Activated naive CD8-positive, alpha-beta T cell treated with anti-CD3 and anti-CD28 coated beads, Interleukin-2, amount 50 U/mL, for 16 hours (primary cell): ENCODE measurements around the gene PLEKHM3.

Experiments
- DNase-seq: peaks from one replicate; pipeline ENCODE4 v3.0.0-alpha.2; 2020; ENCODE audit warnings: low read depth, low spot score

The PLEKHM3 gene

GRCh38 chr2:207892716-207893402 is 132.5 kb downstream of the PLEKHM3 start:
- DNase-seq: no peak

- no peak for DNase-seq
These were observed 134.1 kb downstream of the PLEKHM3 start for GRCh38 chr2:207891086-207891844.

GRCh38 chr2:207887500-207887899 is 137.8 kb downstream of the PLEKHM3 start:
- DNase-seq: no peak

GRCh38 chr2:207885010-207885409 is 140.3 kb downstream of the PLEKHM3 start:
- no peak for DNase-seq

- no peak for DNase-seq
These were observed 141.2 kb downstream of the PLEKHM3 start for GRCh38 chr2:207884127-207884526.

DNA sequence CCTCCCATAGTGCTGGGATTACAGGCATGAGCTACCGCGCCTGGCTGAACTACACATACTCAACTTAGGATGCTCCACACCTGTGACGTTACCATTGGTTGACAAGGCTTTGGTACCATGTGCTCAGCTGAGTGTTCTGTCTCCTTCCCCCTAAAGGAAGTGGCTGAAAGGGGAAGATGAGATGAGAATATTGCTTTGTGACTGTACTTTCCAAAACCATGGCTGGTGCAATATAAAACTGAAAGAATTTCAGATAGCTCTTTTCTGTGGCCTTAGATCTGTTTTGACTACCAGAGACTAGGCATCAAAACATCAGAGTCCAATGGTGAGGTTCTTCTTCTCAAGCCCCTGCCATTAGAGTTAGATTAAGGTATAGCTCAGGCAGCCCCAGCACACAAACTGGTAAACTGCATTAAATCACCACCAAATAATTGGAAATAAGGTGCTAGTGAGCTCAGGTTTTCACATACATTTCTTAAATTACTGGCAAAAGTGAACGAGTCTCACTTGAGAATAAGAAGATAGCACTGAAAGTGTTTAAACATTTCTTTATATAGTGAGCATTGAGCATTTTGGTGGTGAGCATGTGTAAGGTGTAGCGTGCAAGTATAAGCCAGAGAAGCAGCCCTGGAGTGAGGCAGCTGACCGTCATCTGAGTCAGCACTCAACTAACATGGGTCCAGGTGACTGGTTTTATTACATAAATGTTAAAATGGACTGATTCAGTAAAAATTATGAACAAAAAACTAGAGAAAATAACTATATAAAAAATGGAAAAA is 142.1 kb downstream of the PLEKHM3 start:
- DNase-seq: no peak

- DNase-seq: no peak
These were observed 143.4 kb downstream of the PLEKHM3 start for GRCh38 chr2:207881902-207882301.

DNA sequence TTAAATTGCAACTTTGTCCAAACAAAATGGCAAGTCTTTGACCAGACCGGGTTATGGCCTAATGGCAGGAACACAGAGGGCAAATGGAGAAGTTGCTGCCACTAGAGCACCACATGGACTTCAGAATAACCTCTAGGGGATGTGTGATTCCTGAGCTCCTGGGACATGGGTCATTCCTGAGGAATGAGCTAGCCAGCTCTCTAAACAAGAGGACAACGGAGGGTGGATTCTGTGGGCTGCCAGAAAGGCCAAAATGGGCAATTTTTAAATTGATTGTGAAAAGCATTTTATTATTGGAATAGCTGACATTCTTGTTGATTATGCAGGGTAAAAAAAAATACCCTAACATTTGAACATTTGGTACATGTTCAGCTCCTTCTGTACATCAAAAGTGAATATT is 145.8 kb downstream of the PLEKHM3 start:
- DNase-seq: no peak

- DNase-seq: no peak
These were observed 148.3 kb downstream of the PLEKHM3 start for GRCh38 chr2:207876842-207877535.

DNA sequence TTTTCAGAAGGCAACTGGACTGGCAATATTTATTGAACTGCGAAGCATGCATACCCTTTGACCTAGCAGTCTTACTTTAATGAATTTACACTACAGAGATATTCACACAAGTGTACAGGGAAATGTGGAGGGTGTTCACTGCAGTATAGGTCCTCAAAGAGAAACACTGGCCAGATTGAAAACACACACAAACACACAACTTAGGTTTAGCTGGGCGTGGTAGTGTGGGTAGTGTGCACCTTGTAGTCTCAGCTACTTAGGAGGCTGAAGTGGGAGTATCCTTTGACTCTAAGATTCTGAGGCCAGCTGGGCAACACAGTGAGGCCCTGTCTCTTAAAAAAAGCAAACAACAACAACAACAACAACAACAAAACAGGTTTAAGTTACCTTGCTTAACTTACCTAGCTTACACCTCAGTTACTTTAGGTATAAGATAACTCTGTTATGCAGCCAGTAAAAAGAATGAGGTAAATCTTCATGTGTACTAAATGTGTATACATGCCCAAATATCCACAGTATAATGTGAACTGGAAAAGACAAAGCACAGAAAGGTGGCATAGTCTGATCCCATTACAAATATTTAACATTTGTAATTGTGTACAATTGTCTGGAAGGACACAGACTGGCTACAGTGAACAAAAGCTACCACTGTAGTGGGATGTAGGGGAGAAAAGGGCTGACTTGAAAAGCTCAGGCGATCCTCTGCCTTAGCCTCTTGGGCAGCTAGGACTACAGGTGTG is 149.7 kb downstream of the PLEKHM3 start:
- no peak for DNase-seq

DNA sequence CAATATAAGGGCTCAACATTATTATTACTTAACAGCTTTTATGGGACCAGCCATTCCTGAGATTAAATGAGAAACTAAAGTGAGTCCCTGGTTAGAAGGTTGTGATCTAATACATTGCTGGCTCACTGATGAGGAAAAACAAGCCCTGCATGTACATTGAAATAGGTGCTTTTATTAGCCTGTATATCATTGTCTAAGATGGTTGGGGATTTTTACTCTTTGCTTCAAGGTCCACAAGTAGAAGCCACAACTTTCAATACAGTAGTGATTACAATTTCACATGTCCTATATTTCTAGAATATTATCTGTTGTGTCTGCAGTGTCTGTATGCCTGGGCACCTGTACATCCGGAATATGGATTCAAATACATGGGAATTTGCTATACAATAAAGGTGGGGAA is 151.5 kb downstream of the PLEKHM3 start:
- DNase-seq: no peak

DNA sequence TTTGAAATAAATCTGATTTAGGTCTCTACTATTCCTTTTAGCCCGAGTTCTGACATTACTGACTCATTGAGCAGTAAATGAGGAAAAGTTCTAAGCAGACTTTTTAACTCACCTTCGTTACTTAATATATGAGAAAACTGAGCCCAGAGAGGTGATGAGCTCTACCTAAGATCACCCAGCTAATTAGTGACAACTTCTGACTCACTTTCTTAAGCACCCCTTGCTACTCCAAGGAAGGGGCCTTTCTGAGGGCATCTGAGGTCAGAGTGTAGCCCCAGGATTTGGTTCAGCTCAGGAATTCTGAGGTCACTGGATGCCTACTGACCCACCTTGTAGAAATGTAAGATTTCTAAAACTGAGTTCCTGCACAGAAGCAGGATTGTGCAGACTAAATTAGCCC is 153.4 kb downstream of the PLEKHM3 start:
- no peak for DNase-seq

DNA sequence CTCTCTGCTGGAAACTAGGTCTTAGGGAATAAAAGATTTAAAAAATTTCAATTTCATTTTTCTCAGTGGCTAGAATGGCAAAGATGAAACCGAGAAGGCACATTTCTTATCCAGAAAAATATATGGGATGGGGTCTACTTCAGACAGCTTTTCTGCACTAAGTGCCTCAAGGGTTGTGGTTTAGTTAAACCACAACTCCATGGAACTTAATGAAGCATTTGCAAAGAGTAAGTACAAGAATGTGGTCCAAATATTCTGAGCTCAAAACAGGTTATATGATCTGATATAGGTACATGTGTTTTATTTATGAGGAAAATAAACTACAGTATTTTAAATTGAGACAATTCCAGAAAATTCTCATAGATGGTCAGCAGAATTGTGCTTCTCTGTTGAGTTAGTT is 153.8 kb downstream of the PLEKHM3 start:
- no peak for DNase-seq

DNA sequence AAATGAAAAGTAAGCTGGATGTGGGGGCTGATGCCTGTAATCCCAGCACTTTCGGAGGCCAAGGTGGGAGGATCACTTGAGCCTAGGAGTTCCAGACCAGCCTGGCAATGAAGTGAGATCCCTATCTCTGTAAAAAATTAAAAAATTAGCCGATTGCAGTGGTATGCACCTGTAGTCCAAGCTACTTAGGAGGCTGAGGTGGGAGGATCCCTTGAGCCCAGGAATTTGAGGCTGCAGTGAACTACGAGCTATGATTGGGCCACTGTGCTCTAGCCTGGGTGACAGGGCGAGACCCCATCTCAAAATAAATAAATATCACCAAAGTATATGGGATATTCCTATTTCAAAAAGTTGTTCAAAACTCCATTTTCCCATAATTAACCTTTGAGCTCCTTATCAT is 154.5 kb downstream of the PLEKHM3 start:
- DNase-seq: no peak

GRCh38 chr2:207869784-207870778 is 155.2 kb downstream of the PLEKHM3 start:
- no peak for DNase-seq

DNA sequence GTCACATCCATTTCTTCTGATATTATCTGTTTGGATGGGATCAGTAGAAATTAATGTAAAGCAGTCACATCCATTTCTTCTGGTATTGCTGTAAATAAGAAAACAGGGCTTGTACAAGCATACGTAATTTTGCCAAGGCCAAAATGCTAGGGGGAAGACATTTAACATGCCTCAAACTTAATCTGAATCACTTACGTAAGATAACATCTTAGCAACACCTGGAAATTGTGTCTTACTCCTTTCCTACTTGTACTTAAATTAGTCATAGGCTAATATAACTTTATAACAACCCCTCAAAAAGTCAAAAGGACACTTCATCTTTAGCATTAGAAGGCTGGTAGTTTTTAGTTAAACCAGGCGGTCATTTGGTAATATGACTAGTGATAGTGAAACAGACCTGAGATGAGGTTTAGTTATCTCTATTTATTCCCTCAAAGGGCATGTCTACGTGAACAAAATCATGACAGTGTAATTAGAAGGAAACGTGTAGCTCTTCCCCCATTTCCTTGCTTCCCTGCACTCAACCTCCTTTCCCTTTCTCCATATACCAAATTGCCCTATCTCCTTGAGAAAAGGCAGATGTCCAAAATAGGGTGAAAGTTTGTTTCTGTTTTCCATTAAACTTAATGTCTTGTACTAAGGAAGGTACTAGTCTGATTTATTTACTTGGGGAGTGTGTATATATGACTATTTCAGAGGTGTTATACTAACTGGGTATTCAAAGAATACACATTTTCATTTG is 156.3 kb downstream of the PLEKHM3 start:
- DNase-seq: no peak

GRCh38 chr2:207867905-207868304 is 157.4 kb downstream of the PLEKHM3 start:
- DNase-seq: no peak

GRCh38 chr2:207867056-207867455 is 158.3 kb downstream of the PLEKHM3 start:
- no peak for DNase-seq

DNA sequence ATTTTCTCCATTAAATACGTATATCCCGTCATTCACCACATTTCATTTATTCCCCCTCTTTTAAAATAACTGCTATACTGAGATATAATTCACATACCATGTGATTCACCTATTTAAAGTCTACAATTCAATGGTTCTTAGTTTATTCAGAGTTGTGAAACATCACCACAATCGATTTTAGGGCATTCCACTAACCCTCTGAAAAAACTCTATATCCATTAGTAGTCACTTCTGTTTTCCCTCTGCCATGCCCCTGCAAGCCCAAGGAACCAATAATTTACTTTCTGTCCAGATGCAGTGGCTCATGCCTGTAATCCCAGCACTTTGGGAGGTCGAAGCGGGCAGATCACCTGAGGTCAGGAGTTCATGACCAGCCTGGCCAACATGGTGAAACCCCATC is 160.1 kb downstream of the PLEKHM3 start:
- DNase-seq: no peak
